Bronchial epithelial cell (primary cell): ENCODE data around the gene AFDN. TPM values are rescaled to one million over a fixed set of nuclear protein-coding genes. Genes with fewer than 3 reads are reported as not detected.

Experiments
- DNase-seq: peaks from one replicate; pipeline ENCODE4 v3.0.0-alpha.2; 2010; ENCODE audit warnings: low read depth
- FAIRE-seq: peaks from 2 replicates; lab custom pipeline; 2011; peaks lifted over from hg19 to GRCh38; lab: Jason Lieb, UNC
- H3K27me3 ChIP-seq: 2 replicates; pipeline ENCODE4 v1.5.1; 2011; ENCODE audit warnings: low read length; ENCODE audit not compliant: control insufficient read depth, insufficient read depth
- H3K36me3 ChIP-seq: 2 replicates; pipeline ENCODE4 v1.5.1; 2011; ENCODE audit warnings: low read length; ENCODE audit not compliant: control insufficient read depth, insufficient read depth
- H3K4me3 ChIP-seq: 2 replicates; pipeline ENCODE4 v1.5.1; 2011; ENCODE audit warnings: mild to moderate bottlenecking, low read depth, low read length, control low read depth
- CTCF ChIP-seq: IDR thresholded peaks from 2 replicates; pipeline ENCODE4 v1.5.1; 2011; ENCODE audit warnings: mild to moderate bottlenecking, moderate library complexity, low read length, control low read depth, inconsistent platforms; ENCODE audit not compliant: insufficient read depth, severe bottlenecking
- total RNA-seq: library from RNA; depleted of rRNA; stranded (reverse); fragments of >200 nt; gene quantifications from 2 replicates; pipeline ENCODE4 v1.2.1, GENCODE V29; 2014

The AFDN gene
- total RNA-seq, 1 donor from 2014 or later: 146 TPM

DNA sequence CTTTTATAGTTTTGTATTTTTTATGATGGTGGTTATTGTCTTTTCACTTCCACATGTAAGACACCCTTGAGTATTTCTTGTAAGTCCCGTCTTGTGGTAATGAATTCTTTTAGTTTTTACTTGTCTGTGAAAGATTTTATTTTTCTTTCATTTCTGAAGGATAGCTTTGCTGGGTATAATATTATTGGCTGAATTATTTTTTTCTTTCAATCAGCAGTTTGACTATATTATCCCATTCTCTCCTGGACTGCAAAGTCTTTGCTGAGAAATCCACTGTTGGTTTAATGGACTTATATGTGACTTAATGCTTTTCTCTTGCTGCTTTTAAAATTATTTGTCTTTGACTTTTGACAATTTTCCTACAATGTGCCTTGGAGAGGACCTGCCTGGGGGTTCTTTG lies 184.6 kb downstream of the AFDN start:
- no peak for FAIRE-seq
- DNase-seq: no peak
- TF ChIP-seq CTCF: no peak
- peaks cover 4% of the 10 kb centered on the region for H3K27me3 ChIP-seq
- H3K4me3 ChIP-seq: no peak overlapping the region
- no peaks in the 10 kb centered on the region for H3K36me3 ChIP-seq

- TF ChIP-seq CTCF: no peak
- DNase-seq (no peak), FAIRE-seq (no peak)
- H3K36me3 ChIP-seq: no peaks in the 10 kb centered on the region
- peaks cover 8% of the 10 kb centered on the region for H3K27me3 ChIP-seq
- H3K4me3 ChIP-seq: no peak overlapping the region
Observed at GRCh38 chr6:168012431-168013249, 185.9 kb downstream of the AFDN start.

DNA sequence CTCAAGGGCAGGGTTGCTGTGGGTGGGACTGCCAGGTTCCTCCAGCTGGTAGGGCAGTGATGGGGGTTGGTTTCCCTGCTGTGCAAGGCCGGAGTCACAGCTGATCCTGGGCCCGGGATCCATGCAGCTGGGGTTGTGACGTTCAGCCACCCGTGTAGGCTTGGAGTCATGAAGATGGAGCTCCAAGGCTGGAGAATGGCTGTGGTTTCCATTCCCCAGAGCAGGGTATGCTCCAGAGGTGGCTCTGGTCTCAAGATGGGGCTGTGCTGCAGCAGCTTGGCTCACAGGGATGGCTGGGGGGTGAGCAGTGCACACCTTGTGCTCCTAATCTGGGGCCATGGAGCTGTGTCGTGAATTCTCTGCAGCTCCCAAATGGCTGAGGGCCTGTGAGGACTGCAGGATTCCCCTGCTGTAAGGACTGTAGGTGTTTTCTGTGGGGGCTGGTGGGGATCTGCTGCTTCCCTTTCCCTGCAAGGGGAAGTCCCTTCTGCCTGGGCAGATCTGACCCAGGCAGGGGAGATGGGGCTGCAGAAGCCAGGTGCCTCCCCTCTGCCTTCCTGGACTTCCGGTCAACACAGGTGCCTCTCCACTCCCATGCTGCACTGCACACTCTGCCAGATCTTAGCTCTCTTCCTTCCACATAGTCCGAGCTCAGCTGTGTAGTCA lies 186.7 kb downstream of the AFDN start:
- DNase-seq (no peak), FAIRE-seq (no peak)
- H3K4me3 ChIP-seq: no peak overlapping the region

GRCh38 chr6:168014428-168014827 lies 187.7 kb downstream of the AFDN start:
- Histone ChIP-seq H3K4me3 (no peak overlapping the region), H3K27me3 (peaks cover 8% of the 10 kb centered on the region), H3K36me3 (no peaks in the 10 kb centered on the region)
- DNase-seq: no peak
- FAIRE-seq: no peak
- TF ChIP-seq CTCF: no peak

More for the DNA sequence above, 186.7 kb downstream of the AFDN start:
- Histone ChIP-seq H3K36me3 (no peaks in the 10 kb centered on the region), H3K27me3 (peaks cover 8% of the 10 kb centered on the region)
- no peak for TF ChIP-seq CTCF

DNA sequence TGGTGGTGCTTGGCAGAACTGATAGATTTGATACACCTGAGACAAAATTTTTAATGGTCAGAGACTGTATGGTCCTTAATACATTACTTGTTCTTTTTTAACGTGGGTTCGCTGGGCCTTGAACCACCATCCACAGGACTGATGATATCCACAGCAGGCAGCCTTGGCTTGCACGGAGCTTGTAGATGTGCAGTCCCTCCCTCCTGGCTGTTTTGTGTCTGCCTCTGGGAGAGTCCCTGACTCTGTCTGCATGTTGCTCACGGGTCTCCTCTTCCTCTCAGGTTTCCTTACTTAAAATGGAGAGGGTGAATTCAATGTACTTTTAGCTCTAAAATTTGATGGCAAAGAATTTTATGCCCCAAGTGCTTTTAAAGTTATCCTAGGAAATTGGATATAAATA lies 188.3 kb downstream of the AFDN start:
- no peak for DNase-seq
- no peak for FAIRE-seq
- Histone ChIP-seq H3K27me3 (peaks cover 8% of the 10 kb centered on the region), H3K36me3 (no peaks in the 10 kb centered on the region), H3K4me3 (no peak overlapping the region)
- TF ChIP-seq CTCF: no peak
